HG03135 (cell line): ENCODE measurements around the gene ESM1.
"Not testable (repeated sequence)": the region's sequence is repeated elsewhere in the genome, so short reads cannot be mapped to it uniquely, and the experiment has no call there.

Experiments used
- ATAC-seq: cut with Tn5 transposase; IDR thresholded peaks from one replicate; pipeline ENCODE4 v1.9.1; 2021; ENCODE audit warnings: mild to moderate bottlenecking, moderate library complexity; ENCODE audit not compliant: unreplicated experiment

ESM1 gene

GRCh38 chr5:54985301-54986268 is at the start of gene ESM1:
ESM1 (minus strand) TSS chr5:54985593; CDS start chr5:54985517, 76 bp downstream.
- ATAC-seq, result no peak

GRCh38 chr5:55033568-55033967 is 48.2 kb upstream of the ESM1 start:
- no peak for ATAC-seq

GRCh38 chr5:55031492-55031891 is 46.1 kb upstream of the ESM1 start:
- ATAC-seq, result no peak

- ATAC-seq, result no peak
Measured at GRCh38 chr5:55030676-55031369, 45.4 kb upstream of the ESM1 start.

- ATAC-seq, result no peak
Measured at GRCh38 chr5:55030220-55030619, 44.8 kb upstream of the ESM1 start.

GRCh38 chr5:55027595-55027994 is 42.2 kb upstream of the ESM1 start:
- no peak for ATAC-seq

- ATAC-seq, result no peak
Measured at GRCh38 chr5:55022450-55022849, 37.1 kb upstream of the ESM1 start.

GRCh38 chr5:55021821-55022220 is 36.4 kb upstream of the ESM1 start:
- no peak for ATAC-seq

- no peak for ATAC-seq
Measured at GRCh38 chr5:55021410-55021809, 36.0 kb upstream of the ESM1 start.

- not testable (repeated sequence) for ATAC-seq
Measured at GRCh38 chr5:55010149-55010548, 24.8 kb upstream of the ESM1 start.

GRCh38 chr5:55004729-55005128 is 19.3 kb upstream of the ESM1 start:
- ATAC-seq, result no peak

- ATAC-seq, result no peak
Measured at GRCh38 chr5:55003432-55004065, 18.2 kb upstream of the ESM1 start.

- not testable (repeated sequence) for ATAC-seq
Measured at GRCh38 chr5:55002166-55002565, 16.8 kb upstream of the ESM1 start.

- no peak for ATAC-seq
Measured at GRCh38 chr5:54997081-54997480, 11.7 kb upstream of the ESM1 start.

- ATAC-seq, result no peak
Measured at GRCh38 chr5:54996466-54996865, 11.1 kb upstream of the ESM1 start.

- no peak for ATAC-seq
Measured at GRCh38 chr5:54995168-54995567, 9.8 kb upstream of the ESM1 start.

GRCh38 chr5:54994628-54995027 is 9.2 kb upstream of the ESM1 start:
- ATAC-seq, result no peak

- ATAC-seq, result no peak
Measured at GRCh38 chr5:54993318-54993717, 7.9 kb upstream of the ESM1 start.

- ATAC-seq, result no peak
Measured at GRCh38 chr5:54991416-54991815, 6.0 kb upstream of the ESM1 start.

- no peak for ATAC-seq
Measured at GRCh38 chr5:54990841-54991258, 5.5 kb upstream of the ESM1 start.

- ATAC-seq, result no peak
Measured at GRCh38 chr5:54988817-54989216, 3.4 kb upstream of the ESM1 start.
